Measurements from ENCODE around the gene DECR2. TPM values are rescaled to one million over a fixed set of nuclear protein-coding genes. Genes with fewer than 3 reads are reported as not detected.
A peak's percentile ranks its signal among the peaks of the same experiment; 100 is the strongest.

The DECR2 gene, protein sequence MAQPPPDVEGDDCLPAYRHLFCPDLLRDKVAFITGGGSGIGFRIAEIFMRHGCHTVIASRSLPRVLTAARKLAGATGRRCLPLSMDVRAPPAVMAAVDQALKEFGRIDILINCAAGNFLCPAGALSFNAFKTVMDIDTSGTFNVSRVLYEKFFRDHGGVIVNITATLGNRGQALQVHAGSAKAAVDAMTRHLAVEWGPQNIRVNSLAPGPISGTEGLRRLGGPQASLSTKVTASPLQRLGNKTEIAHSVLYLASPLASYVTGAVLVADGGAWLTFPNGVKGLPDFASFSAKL
- total RNA-seq (2021; ENCODE audit: unreplicated experiment) (17.1 TPM), Bru-seq, nascent RNA (percentile 52 among the genes with signal in this experiment), BruChase-seq, experiment 1, labeled RNA remaining after a 6-hour chase (percentile 58 among the genes with signal in this experiment), BruChase-seq, experiment 2, labeled RNA remaining after a 2-hour chase (percentile 58 among the genes with signal in this experiment)
- 13.6 and 15.8 TPM in 2 replicates for polyA plus RNA-seq (2012)
- long read RNA-seq, transcript DECR2-201 (9 exons, 1,615 nt), result major isoform, 8 of 27 reads
- long read RNA-seq, partial matches to known transcripts, result 1 of 27 reads
- long read RNA-seq, other reads (novel, unspliced or antisense), result 18 of 27 reads

DNA sequence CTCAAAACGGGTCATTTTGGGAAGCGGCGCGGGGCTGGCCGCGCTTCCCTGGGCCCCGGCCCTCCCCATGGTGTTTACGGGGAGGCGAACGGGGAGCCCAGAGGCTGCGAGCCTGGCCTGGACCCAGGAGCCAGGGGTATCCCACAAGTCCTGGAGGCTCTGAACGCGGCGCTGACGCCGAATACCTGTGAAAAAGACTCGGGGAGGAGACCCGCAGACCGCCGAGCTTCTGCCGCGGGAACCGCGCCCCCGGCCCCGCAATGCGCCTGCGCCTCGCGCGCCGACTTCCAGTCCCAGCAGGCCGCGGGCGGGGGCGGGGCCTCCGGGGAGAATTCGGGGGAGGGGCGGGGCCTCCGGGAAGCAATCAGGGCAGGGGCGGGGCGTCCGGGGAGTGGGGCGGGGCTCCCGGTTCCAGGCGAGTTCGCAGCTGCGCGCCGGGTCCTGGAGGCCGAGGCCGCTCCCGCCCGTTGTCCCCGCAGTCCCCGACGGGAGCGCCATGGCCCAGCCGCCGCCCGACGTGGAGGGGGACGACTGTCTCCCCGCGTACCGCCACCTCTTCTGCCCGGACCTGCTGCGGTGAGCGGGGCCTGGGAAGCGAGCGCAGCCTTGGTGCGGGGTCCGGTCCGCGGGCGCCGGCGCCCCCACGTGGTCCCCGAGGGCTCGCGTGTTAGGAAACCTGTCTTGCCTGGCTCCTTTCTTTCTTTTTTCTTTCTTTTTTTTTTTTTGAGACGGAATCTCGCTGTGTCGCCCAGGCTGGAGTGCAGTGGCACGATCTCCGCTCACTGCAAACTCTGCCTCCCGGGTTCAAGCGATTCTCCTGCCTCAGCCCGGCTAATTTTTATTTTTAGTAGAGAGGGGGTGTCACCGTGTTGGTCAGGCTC lies at the start of gene DECR2:
Gene DECR2 (plus strand): TSS at position 418 of the 881 bp plus-strand sequence. CDS start 79 bp downstream, at position 497.
- POLR2A ChIA-PET, result interaction anchor here (0.6 to 1.0 kb wide), 4 partner anchors 11 to 235 kb away, joined by 3 to 4 read pairs (median 3); partner anchors contain the start of gene METTL26
- Histone ChIP-seq H3K27ac (ENCODE audit: low read depth, low read length) (peak within 1 kb of the TSS; percentile 86), H2AFZ (ENCODE audit: low read depth, low read length, poor library complexity, severe bottlenecking) (no peak within 1 kb of the TSS), H3K4me2 (ENCODE audit: low read length) (peak within 1 kb of the TSS; percentile 77), H3K9me3 (ENCODE audit: control insufficient read depth in 1 of 2, insufficient read depth in 1 of 2, low read depth in 1 of 2, low read length in 2 of 2) (no peaks in the 10 kb centered on the region), H3K4me3 (replicated peaks in 1 of 2; ENCODE audit: low read depth in 1 of 2, low read length in 2 of 2) (peak within 1 kb of the TSS; percentile 63), H3K9me2 (ENCODE audit: insufficient read depth) (no peaks in the 10 kb centered on the region), H4K20me1 (ENCODE audit: insufficient read depth) (no peaks in the 10 kb centered on the region), H3K4me1 (ENCODE audit: control insufficient read depth in 1 of 2, insufficient read depth in 2 of 2, low read length in 2 of 2) (peaks cover under 1 to 14% of the 10 kb centered on the region in 2 experiments; a peak in 2 of 4 replicates), H3K27me3 (ENCODE audit: insufficient read depth, low read length) (no peaks in the 10 kb centered on the region), H3K36me3 (ENCODE audit: control insufficient read depth in 1 of 2, insufficient read depth in 2 of 2, low read length in 2 of 2) (no peaks in the 10 kb centered on the region), H3K9ac (ENCODE audit: low read length) (peak within 1 kb of the TSS; percentile 71), H3K79me2 (ENCODE audit: insufficient read depth, low read length) (no peaks in the 10 kb centered on the region)
- BruUV-seq (replicated peaks), result no TSS peak
- CTCF ChIA-PET, result interaction anchor here (0.7 to 1.1 kb wide), 2 partner anchors 24 to 65 kb away, joined by 3 to 4 read pairs; partner anchors contain the start of gene RAB11FIP3
- RAD21 ChIA-PET (ENCODE audit: low non-redundant PET in 1 of 2, low total read pairs in 2 of 2, uncharacterized antibody in 2 of 2, unreplicated experiment in 2 of 2), result no interaction called here
- ATAC-seq (peak; percentile 77), DNase-seq (ENCODE audit: low read depth, low spot score) (no peak)
- intact Hi-C loops (cut with micrococcal nuclease), result no loop called here
- no peak for TF ChIP-seq EZH2 (IDR thresholded peaks at IDR 0.05)
- peak; percentile 35 for TF ChIP-seq POLR2A (IDR thresholded peaks at IDR 0.05; ENCODE audit: borderline replicate concordance, extremely low read depth, insufficient read depth, insufficient read length)
- TF ChIP-seq POLR2AphosphoS5 (IDR thresholded peaks at IDR 0.05; ENCODE audit: low read depth, low read length), result peak; percentile 66
- TF ChIP-seq YY1 (IDR thresholded peaks at IDR 0.05; ENCODE audit: extremely low read depth, insufficient replicate concordance, low read depth, low read length), result peak; percentile 31
- TF ChIP-seq EGR1 (IDR thresholded peaks at IDR 0.05; ENCODE audit: low read depth), result no peak
- TF ChIP-seq ELF1 (IDR thresholded peaks at IDR 0.05; ENCODE audit: borderline replicate concordance, low read depth), result no peak
- TF ChIP-seq, protein P1, sequence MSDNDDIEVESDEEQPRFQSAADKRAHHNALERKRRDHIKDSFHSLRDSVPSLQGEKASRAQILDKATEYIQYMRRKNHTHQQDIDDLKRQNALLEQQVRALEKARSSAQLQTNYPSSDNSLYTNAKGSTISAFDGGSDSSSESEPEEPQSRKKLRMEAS (IDR thresholded peaks at IDR 0.05), result peak; percentile 36; the same call in 1 of the 2 replicates
- TF ChIP-seq ZFX (IDR thresholded peaks at IDR 0.05), result peak; percentile 39; the same call in 1 of the 2 replicates
- peak; percentile 35 for TF ChIP-seq RAD21 (IDR thresholded peaks at IDR 0.05; ENCODE audit: low read depth)
- TF ChIP-seq, protein P2, sequence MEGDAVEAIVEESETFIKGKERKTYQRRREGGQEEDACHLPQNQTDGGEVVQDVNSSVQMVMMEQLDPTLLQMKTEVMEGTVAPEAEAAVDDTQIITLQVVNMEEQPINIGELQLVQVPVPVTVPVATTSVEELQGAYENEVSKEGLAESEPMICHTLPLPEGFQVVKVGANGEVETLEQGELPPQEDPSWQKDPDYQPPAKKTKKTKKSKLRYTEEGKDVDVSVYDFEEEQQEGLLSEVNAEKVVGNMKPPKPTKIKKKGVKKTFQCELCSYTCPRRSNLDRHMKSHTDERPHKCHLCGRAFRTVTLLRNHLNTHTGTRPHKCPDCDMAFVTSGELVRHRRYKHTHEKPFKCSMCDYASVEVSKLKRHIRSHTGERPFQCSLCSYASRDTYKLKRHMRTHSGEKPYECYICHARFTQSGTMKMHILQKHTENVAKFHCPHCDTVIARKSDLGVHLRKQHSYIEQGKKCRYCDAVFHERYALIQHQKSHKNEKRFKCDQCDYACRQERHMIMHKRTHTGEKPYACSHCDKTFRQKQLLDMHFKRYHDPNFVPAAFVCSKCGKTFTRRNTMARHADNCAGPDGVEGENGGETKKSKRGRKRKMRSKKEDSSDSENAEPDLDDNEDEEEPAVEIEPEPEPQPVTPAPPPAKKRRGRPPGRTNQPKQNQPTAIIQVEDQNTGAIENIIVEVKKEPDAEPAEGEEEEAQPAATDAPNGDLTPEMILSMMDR (IDR thresholded peaks at IDR 0.05 in 2 of 3, conservative IDR thresholded peaks at IDR 0.05 in 1 of 3; ENCODE audit: borderline replicate concordance in 1 of 3, insufficient read depth in 1 of 3, low read depth in 2 of 3, low read length in 2 of 3), result 0 out of 6 replicates have a peak, but pooled peaks of 1 of the 3 experiments have one; percentile 21
- no peak for TF ChIP-seq EZH2phosphoT487 (IDR thresholded peaks at IDR 0.05; ENCODE audit: borderline replicate concordance)
- no peak for TF ChIP-seq JUND (IDR thresholded peaks at IDR 0.05)
